ENCODE measurements around the gene DCUN1D4. TPM values are rescaled to one million over a fixed set of nuclear protein-coding genes. Genes with fewer than 3 reads are reported as not detected.

DCUN1D4 gene
- polyA plus RNA-seq, 1 of the 3 experiments (the other 2 are of a cell fraction) = 42.9 TPM

DNA sequence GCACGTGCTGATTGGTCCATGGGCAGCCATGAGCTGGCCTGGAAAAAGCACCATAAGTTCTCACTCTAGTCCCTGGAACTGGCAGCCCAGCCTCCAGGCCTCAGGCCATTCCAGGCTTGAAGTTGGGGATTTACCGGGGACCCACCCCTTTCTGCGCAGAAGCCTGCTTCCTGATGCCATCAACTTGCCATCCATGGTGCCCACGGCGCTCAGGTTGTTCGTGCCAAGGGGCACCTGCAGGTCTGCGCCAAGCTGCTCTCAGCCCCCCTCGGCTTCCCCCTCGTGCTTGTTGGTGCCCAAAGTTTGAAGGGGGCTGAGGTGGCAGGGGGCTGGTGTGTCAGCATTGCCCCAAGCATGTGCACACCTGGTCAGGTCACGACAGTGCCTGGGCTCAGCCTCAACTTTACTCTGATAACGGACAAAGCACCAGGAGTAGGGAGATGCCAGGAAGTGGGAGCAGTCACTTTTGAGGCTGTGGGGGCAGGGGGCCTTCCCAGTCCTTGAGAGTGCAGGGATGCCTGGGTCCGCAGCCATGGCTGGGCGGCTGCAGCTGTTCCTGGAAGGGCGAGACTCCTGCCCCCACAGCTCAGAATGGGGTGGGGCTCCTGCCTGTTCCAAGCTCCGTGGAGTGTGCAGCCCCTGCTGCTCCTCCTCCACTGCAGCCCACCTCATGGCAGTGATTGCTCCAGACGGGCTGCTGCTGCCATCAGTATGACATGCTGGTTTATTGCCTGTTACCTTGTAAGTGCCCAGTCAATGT lies 24.9 kb downstream of the DCUN1D4 start (continued):
- TF ChIP-seq RCOR1 (IDR thresholded peaks at IDR 0.05; ENCODE audit: low read length) = no peak

- Histone ChIP-seq H3K27me3 (ENCODE audit: insufficient read depth) (no peaks in the 10 kb centered on the region), H3K27ac (ENCODE audit: low read depth in 2 of 2, low read length in 1 of 2) (no peak overlapping the region), H3K4me2 (no peak overlapping the region), H4K20me1 (ENCODE audit: insufficient read depth) (0 out of 2 replicates have a peak, but pooled peaks cover 7% of the 10 kb centered on the region), H3F3A (replicated peaks; ENCODE audit: insufficient read depth) (no peaks in the 10 kb centered on the region), H3K9ac (no peak overlapping the region), H3K36me3 (replicated peaks in 1 of 2; ENCODE audit: control insufficient read depth in 1 of 2, insufficient read depth in 2 of 2, low read length in 1 of 2) (peaks cover 59 to 72% of the 10 kb centered on the region in 2 experiments), H3K79me2 (ENCODE audit: insufficient read depth) (peaks cover 15% of the 10 kb centered on the region; the same call in 1 of the 2 replicates), H2AFZ (ENCODE audit: low read depth) (no peak overlapping the region), H3K9me3 (no peaks in the 10 kb centered on the region), H3K9me2 (no peaks in the 10 kb centered on the region), H3K4me1 (ENCODE audit: control insufficient read depth in 1 of 2, insufficient read depth in 2 of 2, low read depth in 1 of 2, low read length in 1 of 2) (peaks cover 0 to 5% of the 10 kb centered on the region in 2 experiments; a peak in 2 of 4 replicates), H3K4me3 (ENCODE audit: low read depth in 2 of 2, low read length in 1 of 2) (no peak overlapping the region)
- 96% methylated on average over 2 of the region's 2 CpGs for WGBS (ENCODE audit: low lambda C conversion rate)
- ChIA-PET POLR2A (no interaction called here), CTCF (no interaction called here)
- DNase-seq = no peak
- TF ChIP-seq NRF1 (IDR thresholded peaks at IDR 0.05; ENCODE audit: low read depth, low read length) (no peak), TCF12 (IDR thresholded peaks at IDR 0.05) (no peak), MAX (IDR thresholded peaks at IDR 0.05; ENCODE audit: low read depth) (no peak), TEAD4 (IDR thresholded peaks at IDR 0.05; ENCODE audit: borderline replicate concordance, insufficient read depth) (no peak), RXRA (IDR thresholded peaks at IDR 0.05; ENCODE audit: borderline replicate concordance, low read depth) (no peak)
Observed at GRCh38 chr4:51868449-51868847, 25.5 kb downstream of the DCUN1D4 start.

DNA sequence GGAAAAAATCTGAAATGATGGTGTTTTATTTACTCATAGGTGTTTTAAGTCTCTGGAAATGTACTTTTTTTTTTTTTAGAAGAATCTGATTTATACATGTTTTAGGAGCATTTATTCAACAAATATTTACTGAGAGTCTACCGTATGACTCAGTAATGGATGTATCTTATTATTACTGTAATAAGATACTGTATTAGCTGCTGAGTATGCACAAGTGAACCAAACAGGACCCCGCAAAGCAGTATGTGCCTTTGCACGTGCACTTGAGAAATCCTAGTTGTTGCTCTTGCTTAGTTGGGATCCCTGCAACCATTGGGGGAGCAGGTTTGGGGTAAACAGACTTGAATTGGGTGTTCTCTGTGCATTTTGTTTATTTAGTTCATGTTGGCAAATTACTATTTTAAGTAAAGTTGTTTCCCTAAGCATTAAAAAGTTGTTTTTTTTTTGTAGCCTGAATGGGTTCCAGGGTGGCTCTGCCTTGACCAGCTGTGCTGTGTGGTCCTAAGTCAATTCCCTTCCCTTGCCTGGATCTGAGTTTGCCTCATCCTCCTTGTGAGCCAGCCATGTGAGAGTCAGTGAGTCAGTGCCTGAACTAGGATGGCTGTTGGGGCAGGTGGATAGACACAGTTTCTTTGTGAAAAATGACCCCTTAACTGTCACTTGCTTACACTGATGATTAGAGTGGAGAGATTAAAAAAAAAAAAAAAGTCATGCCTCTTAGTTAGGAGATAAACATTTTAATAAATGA lies 27.7 kb downstream of the DCUN1D4 start:
- no peak overlapping the region; a peak in 1 of 4 replicates for H3K27ac ChIP-seq (ENCODE audit: low read depth in 2 of 2, low read length in 1 of 2)
- H3K4me3 ChIP-seq (ENCODE audit: low read depth in 2 of 2, low read length in 1 of 2) = no peak overlapping the region
- peaks cover 0 to 5% of the 10 kb centered on the region in 2 experiments; a peak in 2 of 4 replicates for H3K4me1 ChIP-seq (ENCODE audit: control insufficient read depth in 1 of 2, insufficient read depth in 2 of 2, low read depth in 1 of 2, low read length in 1 of 2)
- no peaks in the 10 kb centered on the region for H3F3A ChIP-seq (replicated peaks; ENCODE audit: insufficient read depth)
- no peaks in the 10 kb centered on the region for H3K27me3 ChIP-seq (ENCODE audit: insufficient read depth)
- no peak overlapping the region for H3K9ac ChIP-seq
- CTCF ChIA-PET = interaction anchor here (1.0 to 1.2 kb wide), 3 partner anchors 21 to 820 kb away, joined by 3 to 5 read pairs (median 4); no protein-coding TSS in a partner anchor
- peaks cover 57 to 71% of the 10 kb centered on the region in 2 experiments for H3K36me3 ChIP-seq (replicated peaks in 1 of 2; ENCODE audit: control insufficient read depth in 1 of 2, insufficient read depth in 2 of 2, low read length in 1 of 2)
- no peaks in the 10 kb centered on the region for H3K9me2 ChIP-seq
- 88% methylated on average over 3 of the region's 3 CpGs for WGBS (ENCODE audit: low lambda C conversion rate)
- 0 out of 2 replicates have a peak, but pooled peaks cover 7% of the 10 kb centered on the region for H4K20me1 ChIP-seq (ENCODE audit: insufficient read depth)
- no peak for DNase-seq
- H2AFZ ChIP-seq (ENCODE audit: low read depth) = no peak overlapping the region
- peaks cover 15% of the 10 kb centered on the region; the same call in 1 of the 2 replicates for H3K79me2 ChIP-seq (ENCODE audit: insufficient read depth)
- H3K4me2 ChIP-seq = no peak overlapping the region
- no peaks in the 10 kb centered on the region for H3K9me3 ChIP-seq
- POLR2A ChIA-PET = no interaction called here
- no peak for TF ChIP-seq GABPA (IDR thresholded peaks at IDR 0.05; ENCODE audit: low read depth)
- no peak for TF ChIP-seq RCOR1 (IDR thresholded peaks at IDR 0.05; ENCODE audit: low read length)
- no peak for TF ChIP-seq TAF1 (IDR thresholded peaks at IDR 0.05; ENCODE audit: borderline replicate concordance, low read depth, low read length)
- TF ChIP-seq, protein P1, sequence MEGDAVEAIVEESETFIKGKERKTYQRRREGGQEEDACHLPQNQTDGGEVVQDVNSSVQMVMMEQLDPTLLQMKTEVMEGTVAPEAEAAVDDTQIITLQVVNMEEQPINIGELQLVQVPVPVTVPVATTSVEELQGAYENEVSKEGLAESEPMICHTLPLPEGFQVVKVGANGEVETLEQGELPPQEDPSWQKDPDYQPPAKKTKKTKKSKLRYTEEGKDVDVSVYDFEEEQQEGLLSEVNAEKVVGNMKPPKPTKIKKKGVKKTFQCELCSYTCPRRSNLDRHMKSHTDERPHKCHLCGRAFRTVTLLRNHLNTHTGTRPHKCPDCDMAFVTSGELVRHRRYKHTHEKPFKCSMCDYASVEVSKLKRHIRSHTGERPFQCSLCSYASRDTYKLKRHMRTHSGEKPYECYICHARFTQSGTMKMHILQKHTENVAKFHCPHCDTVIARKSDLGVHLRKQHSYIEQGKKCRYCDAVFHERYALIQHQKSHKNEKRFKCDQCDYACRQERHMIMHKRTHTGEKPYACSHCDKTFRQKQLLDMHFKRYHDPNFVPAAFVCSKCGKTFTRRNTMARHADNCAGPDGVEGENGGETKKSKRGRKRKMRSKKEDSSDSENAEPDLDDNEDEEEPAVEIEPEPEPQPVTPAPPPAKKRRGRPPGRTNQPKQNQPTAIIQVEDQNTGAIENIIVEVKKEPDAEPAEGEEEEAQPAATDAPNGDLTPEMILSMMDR (IDR thresholded peaks at IDR 0.05) = no peak
- no peak for TF ChIP-seq EP300 (IDR thresholded peaks at IDR 0.05; ENCODE audit: borderline replicate concordance in 1 of 2, low read depth in 1 of 2, low read length in 1 of 2)
- TF ChIP-seq REST (IDR thresholded peaks at IDR 0.05; ENCODE audit: low read depth, low read length) = no peak
- no peak for TF ChIP-seq SIN3A (IDR thresholded peaks at IDR 0.05; ENCODE audit: borderline replicate concordance, low read depth, low read length)
- TF ChIP-seq GATA2 (CRISPR knock-in tag; IDR thresholded peaks at IDR 0.05) = no peak
- no peak for TF ChIP-seq FOXJ3 (CRISPR knock-in tag; IDR thresholded peaks at IDR 0.05)
- no peak for TF ChIP-seq RAD21 (IDR thresholded peaks at IDR 0.05; ENCODE audit: low read length)
- TF ChIP-seq CHD2 (IDR thresholded peaks at IDR 0.05; ENCODE audit: low read length, partially characterized antibody) = no peak
- no peak for TF ChIP-seq SMC3 (IDR thresholded peaks at IDR 0.05; ENCODE audit: low read depth, low read length)
